Gastroesophageal sphincter (tissue), 3 donors: ENCODE measurements around the gene GALK2.

ENCODE experiments used
- POLR2A ChIP-seq, 2 donors: fragments of 450-650 bp; IDR thresholded peaks; one replicate each; pipeline ENCODE4 v1.6.1; 2017; ENCODE audit warnings: antibody characterized with exemption in 2 of 2, mild to moderate bottlenecking in 2 of 2, moderate library complexity in 1 of 2
- TF ChIP-seq, protein P1 (sequence below), 4 experiments: fragments of 200-600 bp in 2 of 4; fragments of 450-650 bp in 2 of 4; sonication (generic) in 1 of 4; IDR thresholded peaks; one replicate each; pipeline ENCODE4 v1.5.1; 2017 to 2019; ENCODE audit warnings: antibody characterized with exemption in 4 of 4, mild to moderate bottlenecking in 2 of 4, moderate library complexity in 2 of 4

DNA sequence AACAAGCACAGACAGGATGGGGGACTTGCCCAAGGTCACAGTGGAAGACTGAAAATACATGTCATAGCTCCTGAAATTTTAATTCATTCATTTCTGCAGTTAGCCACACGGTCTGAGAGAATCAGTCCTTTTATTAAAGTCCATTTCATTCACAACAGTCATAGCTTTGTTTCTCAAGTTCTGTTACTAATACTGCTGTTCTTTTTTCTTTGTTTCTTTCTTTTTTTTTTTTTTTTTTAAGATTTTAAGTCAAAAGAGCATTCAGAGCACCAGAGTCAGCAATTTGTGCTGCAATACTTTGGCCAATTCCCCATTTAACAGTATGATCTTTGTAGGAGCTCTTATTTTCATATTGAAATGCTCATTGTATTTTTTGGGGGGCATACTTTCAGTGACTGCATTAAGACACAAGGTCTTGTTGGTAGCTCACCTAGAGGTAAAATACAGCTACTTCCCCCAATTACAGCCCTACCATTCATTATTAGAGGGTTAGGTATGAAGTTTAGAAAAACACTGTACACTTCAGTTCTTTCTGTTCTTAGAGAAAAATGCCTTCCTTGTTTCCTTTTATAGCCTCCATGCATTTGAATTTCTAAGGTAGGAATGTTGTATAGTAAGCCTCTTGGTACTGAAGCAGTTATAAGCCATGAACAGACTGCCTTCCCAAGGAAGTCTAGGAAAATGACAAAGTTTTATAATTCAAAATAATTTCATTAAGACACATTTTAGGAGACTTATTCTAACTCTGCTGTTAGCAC is 9.6 kb downstream of the GALK2 start:
- TF ChIP-seq POLR2A (IDR thresholded peaks at IDR 0.05): no peak
- TF ChIP-seq, protein P1, sequence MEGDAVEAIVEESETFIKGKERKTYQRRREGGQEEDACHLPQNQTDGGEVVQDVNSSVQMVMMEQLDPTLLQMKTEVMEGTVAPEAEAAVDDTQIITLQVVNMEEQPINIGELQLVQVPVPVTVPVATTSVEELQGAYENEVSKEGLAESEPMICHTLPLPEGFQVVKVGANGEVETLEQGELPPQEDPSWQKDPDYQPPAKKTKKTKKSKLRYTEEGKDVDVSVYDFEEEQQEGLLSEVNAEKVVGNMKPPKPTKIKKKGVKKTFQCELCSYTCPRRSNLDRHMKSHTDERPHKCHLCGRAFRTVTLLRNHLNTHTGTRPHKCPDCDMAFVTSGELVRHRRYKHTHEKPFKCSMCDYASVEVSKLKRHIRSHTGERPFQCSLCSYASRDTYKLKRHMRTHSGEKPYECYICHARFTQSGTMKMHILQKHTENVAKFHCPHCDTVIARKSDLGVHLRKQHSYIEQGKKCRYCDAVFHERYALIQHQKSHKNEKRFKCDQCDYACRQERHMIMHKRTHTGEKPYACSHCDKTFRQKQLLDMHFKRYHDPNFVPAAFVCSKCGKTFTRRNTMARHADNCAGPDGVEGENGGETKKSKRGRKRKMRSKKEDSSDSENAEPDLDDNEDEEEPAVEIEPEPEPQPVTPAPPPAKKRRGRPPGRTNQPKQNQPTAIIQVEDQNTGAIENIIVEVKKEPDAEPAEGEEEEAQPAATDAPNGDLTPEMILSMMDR (IDR thresholded peaks at IDR 0.05): no peak
